Chondrocyte (in vitro differentiated cells): ENCODE results near the gene TAF11L14. TPM values are rescaled to one million over a fixed set of nuclear protein-coding genes. Genes with fewer than 3 reads are reported as not detected.

Source experiments
- DNase-seq: peaks from one replicate; pipeline ENCODE4 v3.0.0; 2021; ENCODE audit warnings: mixed read lengths, low spot score
- H3K27ac Mint-ChIP-seq: one replicate; pipeline ENCODE4 v1.8.0; 2021; ENCODE audit warnings: mild to moderate bottlenecking, moderate library complexity, mixed read lengths; ENCODE audit not compliant: unreplicated experiment
- H3K27me3 Mint-ChIP-seq: 2 replicates; pipeline ENCODE4 v1.8.0; 2021; ENCODE audit warnings: low read depth, mixed read lengths
- H3K36me3 Mint-ChIP-seq: 2 replicates; pipeline ENCODE4 v1.8.0; 2021; ENCODE audit warnings: low read depth, mixed read lengths
- H3K4me1 Mint-ChIP-seq: 2 replicates; pipeline ENCODE4 v1.8.0; 2021; ENCODE audit warnings: low read depth, mild to moderate bottlenecking, mixed read lengths
- H3K4me3 Mint-ChIP-seq: one replicate; pipeline ENCODE4 v1.8.0; 2021; ENCODE audit warnings: mild to moderate bottlenecking, moderate library complexity, mixed read lengths; ENCODE audit not compliant: unreplicated experiment
- H3K9me3 Mint-ChIP-seq: 2 replicates; pipeline ENCODE4 v1.8.0; 2021; ENCODE audit warnings: low read depth, mixed read lengths
- CTCF ChIP-seq: fragments of 200-600 bp; sonication (generic); IDR thresholded peaks from 2 replicates; pipeline ENCODE4 v1.5.0; 2021; ENCODE audit warnings: antibody characterized with exemption, mild to moderate bottlenecking, moderate library complexity
- total RNA-seq: library from RNA; stranded (reverse); gene quantifications from 3 replicates; pipeline ENCODE4 v1.2.1, GENCODE V29; 2021

Gene TAF11L14
- total RNA-seq, 1 donor from 2014 or later = not detected

- TF ChIP-seq CTCF = no peak
- peaks cover 15% of the 10 kb centered on the region for H3K9me3 Mint-ChIP-seq
- H3K27ac Mint-ChIP-seq = no peak overlapping the region
- H3K4me1 Mint-ChIP-seq = no peaks in the 10 kb centered on the region
- DNase-seq = no peak
- H3K36me3 Mint-ChIP-seq = peaks cover 4% of the 10 kb centered on the region
- no peak overlapping the region for H3K4me3 Mint-ChIP-seq
- H3K27me3 Mint-ChIP-seq = no peaks in the 10 kb centered on the region
Observed at GRCh38 chr5:17655921-17656320, 21.7 kb downstream of the TAF11L14 start.

GRCh38 chr5:17663182-17663581 lies 28.9 kb downstream of the TAF11L14 start:
- H3K27ac Mint-ChIP-seq = no peak overlapping the region
- H3K4me1 Mint-ChIP-seq = no peaks in the 10 kb centered on the region
- peaks cover 8% of the 10 kb centered on the region for H3K36me3 Mint-ChIP-seq
- no peak for DNase-seq
- H3K9me3 Mint-ChIP-seq = peaks cover 19% of the 10 kb centered on the region
- H3K4me3 Mint-ChIP-seq = no peak overlapping the region
- no peaks in the 10 kb centered on the region for H3K27me3 Mint-ChIP-seq
- no peak for TF ChIP-seq CTCF

GRCh38 chr5:17665836-17666235 lies 31.6 kb downstream of the TAF11L14 start:
- H3K27me3 Mint-ChIP-seq = no peaks in the 10 kb centered on the region
- no peak for DNase-seq
- no peaks in the 10 kb centered on the region for H3K4me1 Mint-ChIP-seq
- H3K4me3 Mint-ChIP-seq = no peak overlapping the region
- peaks cover 5% of the 10 kb centered on the region for H3K36me3 Mint-ChIP-seq
- no peak overlapping the region for H3K27ac Mint-ChIP-seq
- peaks cover 7% of the 10 kb centered on the region for H3K9me3 Mint-ChIP-seq
- TF ChIP-seq CTCF = no peak

- Mint-ChIP-seq H3K27me3 (no peaks in the 10 kb centered on the region), H3K9me3 (peaks cover 3% of the 10 kb centered on the region), H3K36me3 (peaks cover 2% of the 10 kb centered on the region), H3K4me1 (no peaks in the 10 kb centered on the region), H3K4me3 (no peak overlapping the region), H3K27ac (no peak overlapping the region)
- no peak for TF ChIP-seq CTCF
- no peak for DNase-seq
Observed at GRCh38 chr5:17666726-17667235, 32.5 kb downstream of the TAF11L14 start.

GRCh38 chr5:17670353-17670752 lies 36.1 kb downstream of the TAF11L14 start:
- no peaks in the 10 kb centered on the region for H3K27me3 Mint-ChIP-seq
- H3K36me3 Mint-ChIP-seq = peaks cover 4% of the 10 kb centered on the region
- H3K9me3 Mint-ChIP-seq = peaks cover 11% of the 10 kb centered on the region
- DNase-seq = no peak
- TF ChIP-seq CTCF = no peak
- no peak overlapping the region for H3K27ac Mint-ChIP-seq
- H3K4me3 Mint-ChIP-seq = no peak overlapping the region
- no peaks in the 10 kb centered on the region for H3K4me1 Mint-ChIP-seq
